Neural crest cell (in vitro differentiated cells): Measurements from ENCODE around the gene APBA1. TPM values are rescaled to one million over a fixed set of nuclear protein-coding genes. Genes with fewer than 3 reads are reported as not detected.

Source experiments
- DNase-seq: peaks from one replicate; pipeline ENCODE4 v3.0.0; 2021; ENCODE audit warnings: low read depth, mixed read lengths, low spot score
- H3K27ac Mint-ChIP-seq: one replicate; pipeline ENCODE4 v1.8.0; 2021; ENCODE audit warnings: mild to moderate bottlenecking, mixed read lengths; ENCODE audit not compliant: unreplicated experiment
- H3K27me3 Mint-ChIP-seq: 2 replicates; pipeline ENCODE4 v1.8.0; 2021; ENCODE audit warnings: low read depth, mild to moderate bottlenecking, mixed read lengths
- H3K36me3 Mint-ChIP-seq: 2 replicates; pipeline ENCODE4 v1.8.0; 2021; ENCODE audit warnings: low read depth, mild to moderate bottlenecking, mixed read lengths
- H3K4me1 Mint-ChIP-seq: 2 replicates; pipeline ENCODE4 v1.8.0; 2021; ENCODE audit warnings: mixed read lengths
- H3K4me3 Mint-ChIP-seq: one replicate; pipeline ENCODE4 v1.8.0; 2021; ENCODE audit warnings: mild to moderate bottlenecking, mixed read lengths
- H3K9me3 Mint-ChIP-seq: 2 replicates; pipeline ENCODE4 v1.8.0; 2021; ENCODE audit warnings: mixed read lengths
- total RNA-seq: library from RNA; stranded (reverse); gene quantifications from 2 replicates; pipeline ENCODE4 v1.2.1, GENCODE V29; 2021
- TF ChIP-seq, protein P1 (sequence below): fragments of 200-600 bp; sonication (generic); conservative IDR thresholded peaks from 2 replicates; pipeline ENCODE4 v1.5.0; 2021; ENCODE audit warnings: antibody characterized with exemption, mild to moderate bottlenecking

The APBA1 gene
- total RNA-seq, 1 donor from 2014 or later, result 3.7 TPM

DNA sequence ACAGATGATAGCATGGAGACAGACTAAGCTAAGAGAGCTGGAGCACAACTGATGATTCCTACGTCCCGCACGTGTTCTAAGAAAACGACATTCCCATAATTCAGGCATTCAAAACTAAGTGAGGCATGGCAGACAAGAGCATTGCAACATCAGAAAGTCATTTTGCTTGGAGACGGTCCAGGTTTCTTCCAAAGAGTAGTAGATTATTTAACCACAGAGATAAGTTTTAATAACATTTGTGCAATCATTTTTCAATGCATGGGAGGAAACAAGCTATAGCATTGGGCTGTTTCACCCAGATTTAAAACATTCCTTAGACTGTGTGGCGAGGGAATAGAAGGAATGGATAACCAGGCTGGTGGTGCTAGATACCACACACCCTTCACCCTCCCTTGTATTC, 117.2 kb downstream of the APBA1 start:
- no peaks in the 10 kb centered on the region for H3K36me3 Mint-ChIP-seq
- TF ChIP-seq, protein P1, sequence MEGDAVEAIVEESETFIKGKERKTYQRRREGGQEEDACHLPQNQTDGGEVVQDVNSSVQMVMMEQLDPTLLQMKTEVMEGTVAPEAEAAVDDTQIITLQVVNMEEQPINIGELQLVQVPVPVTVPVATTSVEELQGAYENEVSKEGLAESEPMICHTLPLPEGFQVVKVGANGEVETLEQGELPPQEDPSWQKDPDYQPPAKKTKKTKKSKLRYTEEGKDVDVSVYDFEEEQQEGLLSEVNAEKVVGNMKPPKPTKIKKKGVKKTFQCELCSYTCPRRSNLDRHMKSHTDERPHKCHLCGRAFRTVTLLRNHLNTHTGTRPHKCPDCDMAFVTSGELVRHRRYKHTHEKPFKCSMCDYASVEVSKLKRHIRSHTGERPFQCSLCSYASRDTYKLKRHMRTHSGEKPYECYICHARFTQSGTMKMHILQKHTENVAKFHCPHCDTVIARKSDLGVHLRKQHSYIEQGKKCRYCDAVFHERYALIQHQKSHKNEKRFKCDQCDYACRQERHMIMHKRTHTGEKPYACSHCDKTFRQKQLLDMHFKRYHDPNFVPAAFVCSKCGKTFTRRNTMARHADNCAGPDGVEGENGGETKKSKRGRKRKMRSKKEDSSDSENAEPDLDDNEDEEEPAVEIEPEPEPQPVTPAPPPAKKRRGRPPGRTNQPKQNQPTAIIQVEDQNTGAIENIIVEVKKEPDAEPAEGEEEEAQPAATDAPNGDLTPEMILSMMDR, result no peak
- no peaks in the 10 kb centered on the region for H3K27me3 Mint-ChIP-seq
- no peaks in the 10 kb centered on the region for H3K9me3 Mint-ChIP-seq
- no peak for DNase-seq
- H3K27ac Mint-ChIP-seq, result no peak overlapping the region
- no peak overlapping the region for H3K4me3 Mint-ChIP-seq
- H3K4me1 Mint-ChIP-seq, result no peaks in the 10 kb centered on the region

DNA sequence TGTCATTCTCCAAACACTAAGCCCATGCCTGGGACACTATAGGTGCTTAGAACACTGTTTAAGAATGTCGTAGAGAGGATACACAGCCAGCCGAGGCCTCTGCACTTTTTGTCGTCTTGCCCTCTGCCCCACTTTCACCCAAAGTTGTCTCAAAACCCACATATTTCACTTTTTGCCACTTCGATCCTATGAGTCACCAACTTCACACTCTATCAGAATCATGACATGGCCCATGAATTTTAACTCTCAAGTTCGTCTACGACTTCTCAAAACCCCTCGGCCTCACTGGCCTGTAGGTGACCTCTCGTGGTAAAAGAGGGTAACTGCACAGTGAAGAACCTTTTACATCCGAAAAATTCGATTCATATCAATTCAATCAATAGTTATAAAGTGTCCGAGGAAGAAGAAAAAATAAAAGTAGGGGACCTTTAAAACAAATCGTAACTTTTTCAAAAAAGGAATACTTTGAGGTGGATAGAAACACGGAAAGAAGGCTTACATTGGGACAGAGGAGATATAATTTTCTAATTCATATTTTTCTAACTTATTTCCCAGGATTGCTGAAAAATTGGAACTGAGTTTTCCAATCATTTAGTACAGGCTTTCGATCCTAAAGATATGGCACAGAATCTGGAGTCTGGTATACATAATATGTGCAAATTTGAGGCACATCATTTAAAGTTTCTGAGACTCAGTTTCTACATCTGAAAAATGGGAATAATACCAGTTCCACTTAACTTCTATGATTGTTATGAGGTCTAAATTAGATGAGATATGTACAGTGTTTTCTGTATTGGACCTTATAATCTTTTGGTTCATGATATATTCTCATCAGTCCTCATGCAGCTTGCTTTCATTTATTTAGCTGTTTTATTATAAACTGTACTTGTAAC, 122.6 kb downstream of the APBA1 start:
- H3K36me3 Mint-ChIP-seq, result no peaks in the 10 kb centered on the region
- peaks cover 20% of the 10 kb centered on the region for H3K4me1 Mint-ChIP-seq
- no peaks in the 10 kb centered on the region for H3K27me3 Mint-ChIP-seq
- H3K9me3 Mint-ChIP-seq, result peaks cover 5% of the 10 kb centered on the region
- TF ChIP-seq, protein P1, result peak; percentile 93
- no peak overlapping the region for H3K4me3 Mint-ChIP-seq
- no peak overlapping the region for H3K27ac Mint-ChIP-seq
- DNase-seq, result peak; percentile 23

DNA sequence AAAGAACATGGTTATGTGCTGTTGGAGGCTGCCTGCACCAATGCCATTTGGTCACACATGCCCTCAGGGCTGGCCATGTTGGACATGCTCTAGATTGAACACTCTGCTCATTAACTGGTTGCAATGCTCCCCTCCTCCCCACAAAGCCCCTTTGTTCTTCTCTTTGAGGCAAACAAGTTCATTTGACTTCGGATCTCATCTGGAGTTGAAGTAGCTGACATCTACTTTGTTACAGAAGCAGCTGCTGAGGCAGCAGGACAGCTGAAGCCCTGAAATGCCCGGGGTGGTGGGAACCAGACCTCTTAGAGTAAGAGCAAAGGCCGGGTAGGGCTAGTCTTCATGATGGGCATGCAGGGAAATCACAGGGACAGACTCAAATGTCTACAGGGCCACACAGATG, 123.5 kb downstream of the APBA1 start:
- peaks cover 24% of the 10 kb centered on the region for H3K4me1 Mint-ChIP-seq
- peak; percentile 32 for DNase-seq
- peaks cover 5% of the 10 kb centered on the region for H3K9me3 Mint-ChIP-seq
- H3K27ac Mint-ChIP-seq, result peak overlapping the region; percentile 79
- TF ChIP-seq, protein P1, result no peak
- H3K36me3 Mint-ChIP-seq, result no peaks in the 10 kb centered on the region
- no peaks in the 10 kb centered on the region for H3K27me3 Mint-ChIP-seq
- H3K4me3 Mint-ChIP-seq, result no peak overlapping the region

DNA sequence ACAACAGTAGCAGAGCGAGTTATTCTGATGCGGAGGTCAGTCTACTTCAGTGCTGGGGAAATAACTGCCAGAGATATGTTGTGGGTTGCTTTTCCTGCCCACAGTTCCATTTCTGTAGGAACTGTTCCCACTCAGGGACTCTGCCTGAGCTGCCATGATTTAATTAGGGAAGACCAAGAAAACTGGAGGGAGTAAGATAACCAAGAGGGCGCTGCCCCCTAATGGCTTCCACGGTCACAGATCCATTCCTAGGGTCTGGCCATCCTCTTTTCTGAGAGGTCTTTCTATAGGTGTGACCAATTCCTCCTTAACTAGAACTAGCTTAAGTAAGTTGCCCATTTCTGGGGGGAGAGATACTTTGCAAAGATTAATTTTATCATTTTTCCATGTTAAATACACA, 125.9 kb downstream of the APBA1 start:
- Mint-ChIP-seq H3K4me1 (peaks cover 42% of the 10 kb centered on the region), H3K27me3 (no peaks in the 10 kb centered on the region), H3K9me3 (peaks cover 5% of the 10 kb centered on the region), H3K36me3 (no peaks in the 10 kb centered on the region), H3K27ac (no peak overlapping the region), H3K4me3 (no peak overlapping the region)
- DNase-seq, result peak; percentile 18
- TF ChIP-seq, protein P1, result peak; percentile 50

DNA sequence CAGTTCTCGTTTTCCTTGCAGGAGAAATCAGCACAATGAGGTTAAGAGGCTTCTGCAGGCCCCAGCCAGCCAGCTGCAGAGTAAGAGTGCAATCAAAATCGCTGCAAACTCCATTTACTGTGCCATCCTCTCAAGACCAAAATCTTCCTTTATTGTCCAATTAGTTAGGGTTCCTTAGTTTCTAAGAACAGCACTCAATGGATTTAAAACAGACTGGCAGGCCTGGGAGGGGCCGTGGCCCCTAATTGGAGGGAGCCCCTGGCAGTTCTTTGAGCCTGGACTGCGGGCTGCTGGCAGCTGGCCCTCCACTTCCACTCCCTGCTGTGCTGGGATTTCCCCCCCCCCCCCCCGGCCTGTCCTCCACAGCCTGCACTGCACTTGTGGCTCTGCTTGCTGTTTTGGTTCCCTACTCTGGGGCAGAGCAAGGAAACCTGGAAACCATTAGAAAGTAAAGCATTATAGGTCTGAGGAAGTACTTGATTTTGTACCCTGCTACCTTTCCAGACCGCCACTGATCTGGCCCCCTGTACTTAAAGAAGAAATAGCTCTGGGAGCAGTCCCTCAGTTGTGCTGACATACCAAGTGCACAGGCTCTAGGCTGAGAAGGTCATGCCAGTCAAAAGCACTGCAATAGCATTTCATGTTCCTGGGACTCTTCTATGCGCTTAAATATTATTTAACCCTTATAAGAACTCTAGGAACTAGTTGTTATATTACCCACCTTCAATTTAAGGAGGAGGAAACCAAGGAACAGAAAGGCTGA, 129.0 kb downstream of the APBA1 start:
- Mint-ChIP-seq H3K27ac (peak overlapping the region; percentile 73), H3K36me3 (no peaks in the 10 kb centered on the region), H3K4me3 (peak overlapping the region; percentile 58), H3K9me3 (peaks cover 2% of the 10 kb centered on the region), H3K27me3 (no peaks in the 10 kb centered on the region), H3K4me1 (peaks cover 31% of the 10 kb centered on the region)
- TF ChIP-seq, protein P1, result no peak
- DNase-seq, result peak; percentile 36
